Measurements from ENCODE around the gene TRMT1.

- no peak for TF ChIP-seq CTCF (IDR thresholded peaks at IDR 0.05)
- TF ChIP-seq EZH2 (IDR thresholded peaks at IDR 0.05; ENCODE audit: borderline replicate concordance, insufficient read depth, low read depth, low read length, poor library complexity, severe bottlenecking): no peak
These were observed 33.2 kb upstream of the TRMT1 start for GRCh38 chr19:13149628-13150186.

Measured in B cell (primary cell).